NCI-H460 (cell line): ENCODE results near the gene NR2F6. TPM values are rescaled to one million over a fixed set of nuclear protein-coding genes. Genes with fewer than 3 reads are reported as not detected.

Source experiments
- DNase-seq: peaks from one replicate; pipeline ENCODE4 v3.0.0-alpha.2; 2016; ENCODE audit warnings: low read depth; ENCODE audit errors: extremely low read depth
- total RNA-seq: library from RNA; depleted of rRNA; stranded (reverse); fragments of >200 nt; shearing (Covaris generic); gene quantifications from 2 replicates; pipeline ENCODE4 v1.2.3, GENCODE V29; 2014

Gene NR2F6
- total RNA-seq, 1 experiment from 2014 or later, result 38.1 TPM

- no peak for DNase-seq
These were observed 4.8 kb downstream of the NR2F6 start for GRCh38 chr19:17240826-17241399.

- no peak for DNase-seq
These were observed 5.5 kb downstream of the NR2F6 start for GRCh38 chr19:17240062-17240752.

- DNase-seq, result no peak
These were observed 7.7 kb downstream of the NR2F6 start for GRCh38 chr19:17237747-17238706.

- DNase-seq, result no peak
These were observed 8.7 kb downstream of the NR2F6 start for GRCh38 chr19:17236811-17237543.

GRCh38 chr19:17235971-17236777 is 9.5 kb downstream of the NR2F6 start:
- DNase-seq, result no peak

GRCh38 chr19:17235300-17235970 is 10.3 kb downstream of the NR2F6 start:
- peak; percentile 45 for DNase-seq

- DNase-seq, result no peak
These were observed 10.8 kb downstream of the NR2F6 start for GRCh38 chr19:17234911-17235299.

GRCh38 chr19:17232258-17232657 is 13.5 kb downstream of the NR2F6 start:
- DNase-seq, result no peak

- no peak for DNase-seq
These were observed 15.8 kb downstream of the NR2F6 start for GRCh38 chr19:17229890-17230289.

- DNase-seq, result no peak
These were observed 17.8 kb downstream of the NR2F6 start for GRCh38 chr19:17227798-17228367.

GRCh38 chr19:17226002-17226933 is 19.5 kb downstream of the NR2F6 start, which contains the start of gene OCEL1:
TSS of gene OCEL1 (plus strand) at chr19:17226226. CDS start at chr19:17226248, 22 bp downstream.
- peak; percentile 94 for DNase-seq

GRCh38 chr19:17225053-17225452 is 20.7 kb downstream of the NR2F6 start:
- no peak for DNase-seq

- DNase-seq, result no peak
These were observed 25.4 kb downstream of the NR2F6 start for GRCh38 chr19:17220207-17220758.

GRCh38 chr19:17219286-17219685 is 26.4 kb downstream of the NR2F6 start:
- DNase-seq, result no peak

GRCh38 chr19:17216058-17216670 is 29.6 kb downstream of the NR2F6 start:
- DNase-seq, result no peak

GRCh38 chr19:17215127-17215971 is 30.4 kb downstream of the NR2F6 start, which contains the start of gene USE1:
TSS of gene USE1 (plus strand) at chr19:17215357. CDS start at chr19:17215406, 49 bp downstream.
- peak; percentile 84 for DNase-seq
